Activated CD8-positive, alpha-beta memory T cell treated with anti-CD3 and anti-CD28 coated beads for 4 hours (primary cell): Measurements from ENCODE around the gene CFAP57.

ENCODE experiments used
- DNase-seq, 2 donors: peaks; one replicate each; pipeline ENCODE4 v3.0.0-alpha.2; 2020; ENCODE audit warnings: low read depth in 2 of 2

CFAP57 gene

GRCh38 chr1:43255438-43256210 lies 83.5 kb downstream of the CFAP57 start:
- DNase-seq = no peak

GRCh38 chr1:43256675-43257570 lies 84.8 kb downstream of the CFAP57 start:
- no peak for DNase-seq

- DNase-seq = no peak
Observed at GRCh38 chr1:43258370-43258769, 86.2 kb downstream of the CFAP57 start.

GRCh38 chr1:43265431-43265830 lies 93.3 kb downstream of the CFAP57 start:
- DNase-seq = no peak

GRCh38 chr1:43266881-43267280 lies 94.8 kb downstream of the CFAP57 start:
- DNase-seq = no peak

- DNase-seq = no peak
Observed at GRCh38 chr1:43267291-43267805, 95.2 kb downstream of the CFAP57 start.

GRCh38 chr1:43267818-43268425 lies 95.8 kb downstream of the CFAP57 start:
- DNase-seq = no peak

GRCh38 chr1:43269627-43270375 lies 97.7 kb downstream of the CFAP57 start, which contains the start of gene TMEM125:
TSS of gene TMEM125 (plus strand) at chr1:43269983. CDS start at chr1:43272723, 2,740 bp downstream.
- DNase-seq = no peak

GRCh38 chr1:43270421-43271095 lies 98.4 kb downstream of the CFAP57 start:
- DNase-seq = no peak

GRCh38 chr1:43271186-43272118 lies 99.3 kb downstream of the CFAP57 start:
- no peak for DNase-seq

- DNase-seq = no peak
Observed at GRCh38 chr1:43272161-43272560, 100.0 kb downstream of the CFAP57 start.

GRCh38 chr1:43272576-43273571 lies 100.7 kb downstream of the CFAP57 start:
- DNase-seq = no peak

- DNase-seq = no peak
Observed at GRCh38 chr1:43273708-43274107, 101.6 kb downstream of the CFAP57 start.

- DNase-seq = no peak
Observed at GRCh38 chr1:43274125-43274803, 102.1 kb downstream of the CFAP57 start.

GRCh38 chr1:43274804-43275180 lies 102.7 kb downstream of the CFAP57 start:
- DNase-seq = no peak

GRCh38 chr1:43275826-43276620 lies 103.9 kb downstream of the CFAP57 start:
- no peak for DNase-seq

GRCh38 chr1:43276673-43277072 lies 104.5 kb downstream of the CFAP57 start:
- no peak for DNase-seq
